A673 (cell line): ENCODE data around the gene KLK11. TPM values are rescaled to one million over a fixed set of nuclear protein-coding genes. Genes with fewer than 3 reads are reported as not detected.

Source experiments
- Bru-seq: library from RNA; stranded (reverse); fragments of 400-500 nt; gene quantifications from one replicate; lab custom pipeline; 2021; lab: Mats Ljungman, UMichigan
- BruChase-seq, 2 experiments: library from RNA; stranded (reverse); fragments of 400-500 nt; gene quantifications; one replicate each; lab custom pipeline; 2021; lab: Mats Ljungman, UMichigan
- BruUV-seq: library from RNA; stranded (reverse); fragments of 400-500 nt; replicated peaks from 2 replicates; lab custom pipeline; 2021; lab: Mats Ljungman, UMichigan
- CTCF ChIA-PET: fragments of 300-600 bp; sonication (Branson Sonifier 250); formaldehyde crosslinking; loops from one replicate; lab custom pipeline; 2022; ENCODE audit warnings: antibody characterized with exemption; lab: Charles Lee
- POLR2A ChIA-PET: fragments of 300-600 bp; sonication (Branson Sonifier 250); formaldehyde crosslinking; loops from one replicate; lab custom pipeline; 2022; ENCODE audit warnings: antibody characterized with exemption; ENCODE audit not compliant: low non-redundant PET; lab: Charles Lee
- DNase-seq: peaks from one replicate; pipeline ENCODE4 v3.0.0-alpha.2; 2015; ENCODE audit warnings: low spot score
- H3K27ac ChIP-seq: fragments of 200-600 bp; sonication (generic); 2 replicates; pipeline ENCODE4 v1.5.1; 2016; ENCODE audit warnings: mixed run types, low read depth, mild to moderate bottlenecking, mixed read lengths, antibody characterized with exemption, low read length; ENCODE audit not compliant: poor library complexity, severe bottlenecking
- H3K27me3 ChIP-seq: fragments of 200-600 bp; sonication (generic); replicated peaks from 2 replicates; pipeline ENCODE4 v1.6.1; 2017; ENCODE audit warnings: mixed run types, low read depth, mild to moderate bottlenecking, mixed read lengths, antibody characterized with exemption, low read length; ENCODE audit not compliant: insufficient read depth, poor library complexity
- H3K36me3 ChIP-seq: fragments of 200-600 bp; sonication (generic); 2 replicates; pipeline ENCODE4 v1.6.1; 2016; ENCODE audit warnings: mixed run types, mild to moderate bottlenecking, mixed read lengths, antibody characterized with exemption, low read length; ENCODE audit not compliant: insufficient read depth, poor library complexity, severe bottlenecking
- H3K4me1 ChIP-seq: fragments of 200-600 bp; sonication (generic); 2 replicates; pipeline ENCODE4 v1.6.1; 2017; ENCODE audit warnings: mixed run types, mild to moderate bottlenecking, mixed read lengths, antibody characterized with exemption, low read length; ENCODE audit not compliant: insufficient read depth, poor library complexity, severe bottlenecking
- H3K4me3 ChIP-seq: fragments of 200-600 bp; sonication (generic); 2 replicates; pipeline ENCODE4 v1.5.1; 2016; ENCODE audit warnings: low read depth, mixed run types, mild to moderate bottlenecking, mixed read lengths, low read length; ENCODE audit not compliant: poor library complexity, severe bottlenecking
- H3K9me3 ChIP-seq: fragments of 200-600 bp; sonication (generic); 2 replicates; pipeline ENCODE4 v1.6.1; 2016; ENCODE audit warnings: mixed run types, low read depth, mild to moderate bottlenecking, mixed read lengths, antibody characterized with exemption, low read length; ENCODE audit not compliant: poor library complexity, severe bottlenecking
- EZH2 ChIP-seq: fragments of 200-600 bp; sonication (generic); IDR thresholded peaks from 2 replicates; pipeline ENCODE4 v1.6.1; 2017; ENCODE audit warnings: borderline replicate concordance, low read depth, mild to moderate bottlenecking, mixed read lengths, antibody characterized with exemption, low read length; ENCODE audit not compliant: poor library complexity, severe bottlenecking
- intact Hi-C: fragments of 100-400 bp; cut with micrococcal nuclease; formaldehyde crosslinking; loops from one replicate; pipeline ENCODE4 v1.10.0; 2022; ENCODE audit not compliant: unreplicated experiment
- long read RNA-seq: library from polyadenylated mRNA; stranded (forward); transcript quantifications from one replicate; pipeline ENCODE4 v2.0.0, GENCODE V29; 2022
- total RNA-seq: library from RNA; stranded (reverse); gene quantifications from 2 replicates; pipeline ENCODE4 v1.2.3, GENCODE V29; 2021
- TF ChIP-seq, protein P1 (sequence below): fragments of 300-800, 200-600 bp; sonication (generic); conservative IDR thresholded peaks from 2 replicates; pipeline ENCODE4 v1.5.1; 2017; ENCODE audit warnings: low read depth, mild to moderate bottlenecking, antibody characterized with exemption, low read length, moderate library complexity, mixed read lengths

Gene KLK11, protein sequence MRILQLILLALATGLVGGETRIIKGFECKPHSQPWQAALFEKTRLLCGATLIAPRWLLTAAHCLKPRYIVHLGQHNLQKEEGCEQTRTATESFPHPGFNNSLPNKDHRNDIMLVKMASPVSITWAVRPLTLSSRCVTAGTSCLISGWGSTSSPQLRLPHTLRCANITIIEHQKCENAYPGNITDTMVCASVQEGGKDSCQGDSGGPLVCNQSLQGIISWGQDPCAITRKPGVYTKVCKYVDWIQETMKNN
- not detected in 2 replicates for total RNA-seq
- Bru-seq, nascent RNA = not detected
- BruChase-seq, experiment 1, labeled RNA remaining after a 2-hour chase = not detected
- not detected for BruChase-seq, experiment 2, labeled RNA remaining after a 6-hour chase
- long read RNA-seq = 0 reads

GRCh38 chr19:51026554-51026831, at the start of gene KLK11:
Gene KLK11, minus strand, starts transcription at chr19:51026616. Its CDS starts 985 bp downstream, at chr19:51025631.
- Histone ChIP-seq H3K27me3 (peaks cover 65% of the 10 kb centered on the region), H3K4me3 (no peak within 1 kb of the TSS), H3K36me3 (no peaks in the 10 kb centered on the region), H3K4me1 (no peaks in the 10 kb centered on the region), H3K9me3 (no peaks in the 10 kb centered on the region), H3K27ac (no peak within 1 kb of the TSS)
- ChIA-PET CTCF (no interaction called here), POLR2A (no interaction called here)
- BruUV-seq = no TSS peak
- DNase-seq = no peak
- no peak for TF ChIP-seq EZH2
- TF ChIP-seq, protein P1, sequence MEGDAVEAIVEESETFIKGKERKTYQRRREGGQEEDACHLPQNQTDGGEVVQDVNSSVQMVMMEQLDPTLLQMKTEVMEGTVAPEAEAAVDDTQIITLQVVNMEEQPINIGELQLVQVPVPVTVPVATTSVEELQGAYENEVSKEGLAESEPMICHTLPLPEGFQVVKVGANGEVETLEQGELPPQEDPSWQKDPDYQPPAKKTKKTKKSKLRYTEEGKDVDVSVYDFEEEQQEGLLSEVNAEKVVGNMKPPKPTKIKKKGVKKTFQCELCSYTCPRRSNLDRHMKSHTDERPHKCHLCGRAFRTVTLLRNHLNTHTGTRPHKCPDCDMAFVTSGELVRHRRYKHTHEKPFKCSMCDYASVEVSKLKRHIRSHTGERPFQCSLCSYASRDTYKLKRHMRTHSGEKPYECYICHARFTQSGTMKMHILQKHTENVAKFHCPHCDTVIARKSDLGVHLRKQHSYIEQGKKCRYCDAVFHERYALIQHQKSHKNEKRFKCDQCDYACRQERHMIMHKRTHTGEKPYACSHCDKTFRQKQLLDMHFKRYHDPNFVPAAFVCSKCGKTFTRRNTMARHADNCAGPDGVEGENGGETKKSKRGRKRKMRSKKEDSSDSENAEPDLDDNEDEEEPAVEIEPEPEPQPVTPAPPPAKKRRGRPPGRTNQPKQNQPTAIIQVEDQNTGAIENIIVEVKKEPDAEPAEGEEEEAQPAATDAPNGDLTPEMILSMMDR = no peak
- intact Hi-C loops = no loop called here

DNA sequence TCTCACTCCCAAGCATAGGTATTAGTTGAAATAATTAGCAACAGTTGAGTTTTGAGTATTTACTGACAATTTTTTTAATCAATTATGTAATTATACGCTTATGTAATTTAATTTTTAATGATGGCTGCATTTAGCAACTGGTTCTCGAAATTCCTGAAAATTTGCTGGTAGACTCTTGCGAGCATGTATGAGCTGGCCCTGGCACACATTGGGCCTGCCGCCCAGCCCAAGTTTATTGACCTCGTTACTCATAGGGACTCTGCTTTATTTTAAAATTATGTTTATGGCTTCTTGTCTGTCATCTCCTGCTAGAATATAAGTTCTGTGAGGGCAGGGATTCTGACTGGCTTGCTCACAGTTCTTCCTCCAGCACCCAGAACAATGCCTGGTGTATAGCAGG, 49.6 kb upstream of the KLK11 start:
- DNase-seq = no peak
- ChIA-PET POLR2A (no interaction called here), CTCF (no interaction called here)
- no TSS peak for BruUV-seq
- Histone ChIP-seq H3K27ac (no peak overlapping the region), H3K9me3 (peaks cover 10% of the 10 kb centered on the region), H3K27me3 (no peaks in the 10 kb centered on the region), H3K36me3 (no peaks in the 10 kb centered on the region), H3K4me1 (no peaks in the 10 kb centered on the region), H3K4me3 (no peak overlapping the region)
- intact Hi-C loops = no loop called here
- no peak for TF ChIP-seq EZH2
- TF ChIP-seq, protein P1 = no peak

DNA sequence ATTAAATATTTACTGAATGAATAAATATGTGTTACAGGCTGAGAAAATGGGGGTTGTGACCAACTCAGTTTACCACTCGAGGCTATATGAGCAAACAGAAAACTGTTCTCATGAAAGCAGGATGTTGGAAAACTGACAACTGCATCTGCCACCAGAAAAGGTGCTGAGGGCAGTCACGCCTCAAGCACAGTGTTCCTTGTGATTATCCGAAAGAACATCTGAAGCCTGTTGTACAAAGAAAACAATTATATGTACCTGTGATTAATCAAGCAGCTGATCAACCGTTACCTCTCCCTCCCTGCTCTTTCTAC, 44.6 kb upstream of the KLK11 start:
- Histone ChIP-seq H3K27me3 (peaks cover 14% of the 10 kb centered on the region), H3K9me3 (peaks cover 10% of the 10 kb centered on the region), H3K36me3 (no peaks in the 10 kb centered on the region), H3K27ac (no peak overlapping the region), H3K4me1 (no peaks in the 10 kb centered on the region), H3K4me3 (no peak overlapping the region)
- TF ChIP-seq EZH2 = no peak
- TF ChIP-seq, protein P1 = no peak
- POLR2A ChIA-PET = no interaction called here
- intact Hi-C loops = no loop called here
- CTCF ChIA-PET = no interaction called here
- BruUV-seq = no TSS peak
- no peak for DNase-seq
